ENCODE measurements around the gene SYTL3.
A peak's percentile ranks its signal among the peaks of the same experiment; 100 is the strongest.

Gene SYTL3

GRCh38 chr6:158797331-158798310, 147.8 kb downstream of the SYTL3 start:
- peaks cover 43% of the 10 kb centered on the region for H3K4me1 ChIP-seq (ENCODE audit: insufficient read depth, low read length, poor library complexity, severe bottlenecking)
- H3K4me3 ChIP-seq (ENCODE audit: low read length, poor library complexity, severe bottlenecking), result no peak overlapping the region

DNA sequence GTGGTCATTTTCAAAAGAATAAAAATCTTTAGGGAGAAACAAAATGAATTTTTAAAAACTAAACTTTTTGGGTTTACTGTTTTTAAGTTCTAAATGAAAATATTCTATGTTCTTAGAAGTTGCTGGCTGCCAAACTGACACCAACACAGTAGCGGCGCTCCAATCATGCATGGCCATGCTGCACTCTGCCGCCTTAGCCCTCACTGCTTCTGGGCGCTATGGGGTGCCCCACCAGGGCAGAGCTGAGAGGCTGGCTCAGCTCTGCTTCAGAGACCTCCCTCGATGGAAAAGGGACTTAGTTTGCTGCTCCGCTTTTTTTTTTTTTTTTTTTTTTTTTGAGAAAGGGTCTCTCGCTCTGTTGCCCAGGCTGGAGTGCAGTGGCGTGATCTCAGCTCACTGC, 148.5 kb downstream of the SYTL3 start:
- Histone ChIP-seq H3K4me3 (ENCODE audit: low read length, poor library complexity, severe bottlenecking) (no peak overlapping the region), H3K9ac (ENCODE audit: low read depth, low read length, poor library complexity, severe bottlenecking) (no peak overlapping the region), H3K4me1 (ENCODE audit: insufficient read depth, low read length, poor library complexity, severe bottlenecking) (peaks cover 49% of the 10 kb centered on the region), H3K79me2 (ENCODE audit: insufficient read depth, low read length) (peaks cover 97% of the 10 kb centered on the region), H2AFZ (ENCODE audit: low read length) (no peak overlapping the region), H3K4me2 (ENCODE audit: low read depth, low read length, poor library complexity, severe bottlenecking) (no peak overlapping the region), H4K20me1 (ENCODE audit: insufficient read depth, low read length, poor library complexity, severe bottlenecking) (peaks cover 76% of the 10 kb centered on the region), H3K9me3 (ENCODE audit: insufficient read depth, low read depth, low read length) (no peaks in the 10 kb centered on the region), H3K9me2 (replicated peaks; ENCODE audit: low read depth, low read length) (no peaks in the 10 kb centered on the region), H3K27me3 (ENCODE audit: insufficient read depth, low read length, poor library complexity, severe bottlenecking) (no peaks in the 10 kb centered on the region), H3F3A (ENCODE audit: low read depth) (peaks cover 9% of the 10 kb centered on the region; the same call in 1 of the 2 replicates), H3K36me3 (ENCODE audit: insufficient read depth, low read length) (no peaks in the 10 kb centered on the region)
- TF ChIP-seq EZH2phosphoT487 (IDR thresholded peaks at IDR 0.05; ENCODE audit: borderline replicate concordance), result no peak
- no peak for TF ChIP-seq CTCF (conservative IDR thresholded peaks at IDR 0.05; ENCODE audit: low read length)

More at GRCh38 chr6:158797331-158798310, 147.8 kb downstream of the SYTL3 start:
- Histone ChIP-seq H3K36me3 (ENCODE audit: insufficient read depth, low read length) (no peaks in the 10 kb centered on the region), H3K79me2 (ENCODE audit: insufficient read depth, low read length) (peaks cover 98% of the 10 kb centered on the region), H3F3A (ENCODE audit: low read depth) (peaks cover 5% of the 10 kb centered on the region; the same call in 1 of the 2 replicates), H3K9me2 (replicated peaks; ENCODE audit: low read depth, low read length) (no peaks in the 10 kb centered on the region), H3K27me3 (ENCODE audit: insufficient read depth, low read length, poor library complexity, severe bottlenecking) (no peaks in the 10 kb centered on the region), H3K9ac (ENCODE audit: low read depth, low read length, poor library complexity, severe bottlenecking) (no peak overlapping the region), H3K4me2 (ENCODE audit: low read depth, low read length, poor library complexity, severe bottlenecking) (no peak overlapping the region), H4K20me1 (ENCODE audit: insufficient read depth, low read length, poor library complexity, severe bottlenecking) (peaks cover 74% of the 10 kb centered on the region), H3K9me3 (ENCODE audit: insufficient read depth, low read depth, low read length) (no peaks in the 10 kb centered on the region), H2AFZ (ENCODE audit: low read length) (no peak overlapping the region)
- no peak for TF ChIP-seq EZH2phosphoT487 (IDR thresholded peaks at IDR 0.05; ENCODE audit: borderline replicate concordance)

- no peaks in the 10 kb centered on the region for H3K27me3 ChIP-seq (ENCODE audit: insufficient read depth, low read length, poor library complexity, severe bottlenecking)
- peak overlapping the region; percentile 55 for H3K4me2 ChIP-seq (ENCODE audit: low read depth, low read length, poor library complexity, severe bottlenecking)
- peaks cover 55% of the 10 kb centered on the region for H3K4me1 ChIP-seq (ENCODE audit: insufficient read depth, low read length, poor library complexity, severe bottlenecking)
- H3K9ac ChIP-seq (ENCODE audit: low read depth, low read length, poor library complexity, severe bottlenecking), result no peak overlapping the region
- no peaks in the 10 kb centered on the region for H3K9me2 ChIP-seq (replicated peaks; ENCODE audit: low read depth, low read length)
- H3K36me3 ChIP-seq (ENCODE audit: insufficient read depth, low read length), result no peaks in the 10 kb centered on the region
- H2AFZ ChIP-seq (ENCODE audit: low read length), result no peak overlapping the region
- no peaks in the 10 kb centered on the region for H3K9me3 ChIP-seq (ENCODE audit: insufficient read depth, low read depth, low read length)
- peak overlapping the region; percentile 0 for H3K4me3 ChIP-seq (ENCODE audit: low read length, poor library complexity, severe bottlenecking)
- peaks cover 14% of the 10 kb centered on the region; the same call in 1 of the 2 replicates for H3F3A ChIP-seq (ENCODE audit: low read depth)
- TF ChIP-seq EZH2phosphoT487 (IDR thresholded peaks at IDR 0.05; ENCODE audit: borderline replicate concordance) (no peak), CTCF (conservative IDR thresholded peaks at IDR 0.05; ENCODE audit: low read length) (no peak)
- peaks cover 89% of the 10 kb centered on the region for H3K79me2 ChIP-seq (ENCODE audit: insufficient read depth, low read length)
- H4K20me1 ChIP-seq (ENCODE audit: insufficient read depth, low read length, poor library complexity, severe bottlenecking), result peaks cover 80% of the 10 kb centered on the region
Observed at GRCh38 chr6:158799051-158799792, 149.4 kb downstream of the SYTL3 start.
